HL-60 (cell line): ENCODE results near the gene HEXIM1.

Experiments
- DNase-seq, 2 experiments: peaks; one replicate each; pipeline ENCODE4 v3.0.0-alpha.2; 2010 to 2020; ENCODE audit warnings: low read depth in 1 of 2, low spot score in 1 of 2
- H3K27ac ChIP-seq: fragments of 250-450 bp; sonication (Bioruptor Pico); replicated peaks from 2 replicates; pipeline ENCODE4 v1.5.1; 2020; ENCODE audit warnings: mild to moderate bottlenecking, moderate library complexity
- H3K27me3 ChIP-seq: fragments of 250-450 bp; sonication (Bioruptor Pico); 2 replicates; pipeline ENCODE4 v1.5.1; 2021; ENCODE audit warnings: mild to moderate bottlenecking, moderate library complexity; ENCODE audit not compliant: insufficient read depth, poor library complexity, severe bottlenecking
- H3K4me3 ChIP-seq: replicated peaks from 2 replicates; pipeline ENCODE4 v1.5.1; 2011; ENCODE audit warnings: mild to moderate bottlenecking, control low read depth, low read length; ENCODE audit not compliant: insufficient read depth
- GABPA ChIP-seq: IDR thresholded peaks from 2 replicates; pipeline ENCODE4 v1.6.1; 2012; ENCODE audit warnings: low read depth
- POLR2AphosphoS5 ChIP-seq: IDR thresholded peaks from 2 replicates; pipeline ENCODE4 v1.6.1; 2012; ENCODE audit warnings: low read depth
- SPI1 ChIP-seq: IDR thresholded peaks from 2 replicates; pipeline ENCODE4 v1.6.1; 2012; ENCODE audit warnings: low read depth, mild to moderate bottlenecking, borderline replicate concordance
- TF ChIP-seq, protein P1 (sequence below): IDR thresholded peaks from one replicate; pipeline ENCODE4 v1.5.1; 2011; ENCODE audit warnings: low read length, control low read depth, inconsistent platforms; ENCODE audit not compliant: insufficient read depth
- TF ChIP-seq, protein P2 (sequence below): IDR thresholded peaks from 2 replicates; pipeline ENCODE4 v1.6.1; 2012; ENCODE audit warnings: low read depth; ENCODE audit not compliant: insufficient replicate concordance

The HEXIM1 gene

DNA sequence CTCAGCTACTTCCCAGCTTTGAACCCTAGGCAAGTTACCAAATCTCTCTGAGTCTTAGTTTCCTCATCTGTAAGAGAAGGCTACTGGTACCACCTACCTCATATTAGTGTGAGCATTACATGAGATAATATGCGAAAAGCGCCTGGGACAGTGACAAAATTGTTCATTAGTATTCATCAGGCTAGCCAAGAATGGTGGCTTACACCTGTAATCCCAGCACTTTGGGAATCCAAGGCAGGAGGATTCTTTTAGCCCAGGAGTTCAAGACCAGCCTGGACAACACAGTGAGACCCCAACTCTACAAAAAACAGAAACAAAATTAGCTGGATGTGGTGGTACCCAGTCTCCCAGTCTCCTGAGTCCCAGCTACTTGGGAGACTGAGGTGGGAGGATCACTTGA, 19.3 kb upstream of the HEXIM1 start:
- TF ChIP-seq GABPA (no peak), POLR2AphosphoS5 (no peak), SPI1 (no peak)
- TF ChIP-seq, protein P1, sequence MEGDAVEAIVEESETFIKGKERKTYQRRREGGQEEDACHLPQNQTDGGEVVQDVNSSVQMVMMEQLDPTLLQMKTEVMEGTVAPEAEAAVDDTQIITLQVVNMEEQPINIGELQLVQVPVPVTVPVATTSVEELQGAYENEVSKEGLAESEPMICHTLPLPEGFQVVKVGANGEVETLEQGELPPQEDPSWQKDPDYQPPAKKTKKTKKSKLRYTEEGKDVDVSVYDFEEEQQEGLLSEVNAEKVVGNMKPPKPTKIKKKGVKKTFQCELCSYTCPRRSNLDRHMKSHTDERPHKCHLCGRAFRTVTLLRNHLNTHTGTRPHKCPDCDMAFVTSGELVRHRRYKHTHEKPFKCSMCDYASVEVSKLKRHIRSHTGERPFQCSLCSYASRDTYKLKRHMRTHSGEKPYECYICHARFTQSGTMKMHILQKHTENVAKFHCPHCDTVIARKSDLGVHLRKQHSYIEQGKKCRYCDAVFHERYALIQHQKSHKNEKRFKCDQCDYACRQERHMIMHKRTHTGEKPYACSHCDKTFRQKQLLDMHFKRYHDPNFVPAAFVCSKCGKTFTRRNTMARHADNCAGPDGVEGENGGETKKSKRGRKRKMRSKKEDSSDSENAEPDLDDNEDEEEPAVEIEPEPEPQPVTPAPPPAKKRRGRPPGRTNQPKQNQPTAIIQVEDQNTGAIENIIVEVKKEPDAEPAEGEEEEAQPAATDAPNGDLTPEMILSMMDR, result no peak
- TF ChIP-seq, protein P2, sequence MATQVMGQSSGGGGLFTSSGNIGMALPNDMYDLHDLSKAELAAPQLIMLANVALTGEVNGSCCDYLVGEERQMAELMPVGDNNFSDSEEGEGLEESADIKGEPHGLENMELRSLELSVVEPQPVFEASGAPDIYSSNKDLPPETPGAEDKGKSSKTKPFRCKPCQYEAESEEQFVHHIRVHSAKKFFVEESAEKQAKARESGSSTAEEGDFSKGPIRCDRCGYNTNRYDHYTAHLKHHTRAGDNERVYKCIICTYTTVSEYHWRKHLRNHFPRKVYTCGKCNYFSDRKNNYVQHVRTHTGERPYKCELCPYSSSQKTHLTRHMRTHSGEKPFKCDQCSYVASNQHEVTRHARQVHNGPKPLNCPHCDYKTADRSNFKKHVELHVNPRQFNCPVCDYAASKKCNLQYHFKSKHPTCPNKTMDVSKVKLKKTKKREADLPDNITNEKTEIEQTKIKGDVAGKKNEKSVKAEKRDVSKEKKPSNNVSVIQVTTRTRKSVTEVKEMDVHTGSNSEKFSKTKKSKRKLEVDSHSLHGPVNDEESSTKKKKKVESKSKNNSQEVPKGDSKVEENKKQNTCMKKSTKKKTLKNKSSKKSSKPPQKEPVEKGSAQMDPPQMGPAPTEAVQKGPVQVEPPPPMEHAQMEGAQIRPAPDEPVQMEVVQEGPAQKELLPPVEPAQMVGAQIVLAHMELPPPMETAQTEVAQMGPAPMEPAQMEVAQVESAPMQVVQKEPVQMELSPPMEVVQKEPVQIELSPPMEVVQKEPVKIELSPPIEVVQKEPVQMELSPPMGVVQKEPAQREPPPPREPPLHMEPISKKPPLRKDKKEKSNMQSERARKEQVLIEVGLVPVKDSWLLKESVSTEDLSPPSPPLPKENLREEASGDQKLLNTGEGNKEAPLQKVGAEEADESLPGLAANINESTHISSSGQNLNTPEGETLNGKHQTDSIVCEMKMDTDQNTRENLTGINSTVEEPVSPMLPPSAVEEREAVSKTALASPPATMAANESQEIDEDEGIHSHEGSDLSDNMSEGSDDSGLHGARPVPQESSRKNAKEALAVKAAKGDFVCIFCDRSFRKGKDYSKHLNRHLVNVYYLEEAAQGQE, result no peak
- H3K4me3 ChIP-seq, result no peak overlapping the region
- no peaks in the 10 kb centered on the region for H3K27me3 ChIP-seq
- DNase-seq, result no peak
- no peak overlapping the region for H3K27ac ChIP-seq

DNA sequence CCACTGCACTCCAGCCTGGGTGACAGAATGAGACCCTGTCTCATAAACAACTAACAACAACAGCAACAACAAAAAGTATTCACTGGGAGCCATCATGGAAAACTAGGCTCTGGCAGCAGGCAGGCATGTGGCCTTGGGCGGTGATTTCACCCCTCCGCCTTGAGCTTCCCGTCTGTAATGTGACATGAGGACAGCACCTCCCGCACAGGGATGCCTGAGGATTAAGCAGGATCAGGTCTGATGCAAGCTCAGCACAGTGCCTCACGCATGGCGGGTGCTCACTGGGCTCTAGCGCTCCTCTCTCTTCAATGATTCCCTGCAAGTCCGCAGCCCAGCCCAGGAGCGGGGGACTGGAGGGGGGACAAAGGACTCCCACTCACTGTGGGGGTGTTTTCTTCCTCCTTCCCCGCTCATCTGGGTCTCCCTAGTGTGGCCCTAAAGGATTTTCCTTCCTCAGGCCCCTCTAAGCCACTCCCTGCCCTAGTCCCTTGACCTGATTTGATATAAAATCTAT, 18.8 kb upstream of the HEXIM1 start:
- no peak for DNase-seq
- TF ChIP-seq, protein P1, result no peak
- no peak for TF ChIP-seq POLR2AphosphoS5
- TF ChIP-seq SPI1, result no peak
- no peak for TF ChIP-seq GABPA
- TF ChIP-seq, protein P2, result no peak
- no peaks in the 10 kb centered on the region for H3K27me3 ChIP-seq
- no peak overlapping the region for H3K4me3 ChIP-seq
- H3K27ac ChIP-seq, result no peak overlapping the region

DNA sequence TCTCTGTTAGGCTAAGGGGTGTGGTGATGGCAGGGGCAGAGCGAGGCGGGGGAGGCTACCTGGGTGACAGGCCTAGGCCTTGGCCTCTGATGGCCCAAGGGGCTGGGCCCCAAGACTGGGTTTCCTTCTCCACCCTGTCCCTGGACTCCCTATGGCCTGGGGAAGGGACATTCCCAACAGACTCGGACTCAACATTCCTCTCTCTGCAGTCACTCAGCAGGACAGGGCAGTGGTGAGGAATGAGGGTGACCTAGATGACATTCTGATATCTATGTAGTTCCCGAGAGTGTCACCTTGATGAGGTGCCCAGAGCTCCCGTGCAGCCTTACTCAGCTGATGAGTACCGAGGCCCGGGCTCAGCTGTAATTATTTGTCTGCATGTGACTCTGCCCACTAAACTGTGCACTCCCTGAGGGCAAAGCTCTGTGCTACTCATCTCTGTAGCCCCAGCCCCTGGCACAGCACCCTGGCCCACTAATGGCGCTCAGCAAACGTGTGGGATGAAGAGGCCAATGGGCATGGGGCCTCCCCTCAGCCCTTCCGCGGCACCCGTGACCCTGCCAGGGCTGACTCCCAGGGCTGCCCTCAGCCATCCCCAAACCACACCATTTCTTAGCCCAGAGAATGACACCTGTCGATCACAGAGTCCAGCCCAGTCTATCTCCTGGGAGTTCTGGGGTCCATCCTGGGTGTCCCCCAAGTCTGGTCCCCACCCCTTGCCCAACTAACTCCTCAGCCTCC, 18.2 kb upstream of the HEXIM1 start:
- no peak for DNase-seq
- Histone ChIP-seq H3K4me3 (no peak overlapping the region), H3K27me3 (no peaks in the 10 kb centered on the region), H3K27ac (no peak overlapping the region)
- TF ChIP-seq SPI1 (no peak), POLR2AphosphoS5 (no peak), GABPA (no peak)
- TF ChIP-seq, protein P1, result no peak
- TF ChIP-seq, protein P2, result no peak
